NCI-H524 treated with DMSO at 0.1 percent for 48 hours (cell line): ENCODE results near the gene CCNYL1.
"Not testable (repeated sequence)": the region's sequence is repeated elsewhere in the genome, so short reads cannot be mapped to it uniquely, and the experiment has no call there.

Source experiments
- DNase-seq: peaks from one replicate; lab custom pipeline; 2025; lab: John Stamatoyannopoulos, UW

The CCNYL1 gene

DNA sequence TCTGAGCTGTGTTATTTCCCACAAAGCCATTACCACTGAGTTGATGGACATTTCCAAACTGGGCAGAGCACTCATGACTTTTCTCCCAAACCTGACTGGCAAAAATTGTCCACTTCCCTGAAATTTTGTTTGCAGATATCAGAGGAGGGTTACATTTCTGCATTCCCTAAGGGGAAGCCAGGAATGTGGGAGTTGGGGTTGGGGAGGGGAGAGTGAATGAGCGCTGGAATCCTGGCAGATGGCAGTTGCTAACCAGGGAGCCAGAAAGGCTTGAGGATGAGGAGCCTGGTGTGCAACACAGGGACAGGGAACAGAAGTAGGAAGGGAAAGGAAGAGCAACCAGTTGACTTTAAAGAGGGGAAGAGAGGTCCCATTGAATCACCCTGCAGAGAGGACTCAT is 14.0 kb upstream of the CCNYL1 start:
- no peak for DNase-seq

DNA sequence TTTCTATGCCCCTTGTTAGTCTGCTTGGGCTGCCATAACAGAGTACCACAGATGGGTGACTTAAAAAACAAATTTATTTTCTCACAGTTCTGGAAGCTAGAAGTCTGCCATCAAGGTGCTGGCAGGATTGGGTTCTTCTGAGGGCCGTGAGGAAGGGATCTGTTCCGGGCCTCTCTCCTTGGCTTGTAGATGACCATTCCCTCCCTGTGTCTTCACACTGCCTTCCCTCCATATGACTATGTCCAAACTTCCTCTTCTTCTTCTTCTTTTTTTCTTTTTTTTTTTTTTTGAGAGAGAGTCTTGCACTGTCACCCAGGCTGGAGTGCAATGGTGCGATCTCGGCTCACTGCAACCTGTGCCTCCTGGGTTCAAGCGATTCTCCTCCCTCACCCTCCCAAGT is 13.1 kb upstream of the CCNYL1 start:
- no peak for DNase-seq

- no peak for DNase-seq
Measured at GRCh38 chr2:207704078-207704477, 7.4 kb upstream of the CCNYL1 start.

- DNase-seq, result no peak
Measured at GRCh38 chr2:207704671-207705070, 6.8 kb upstream of the CCNYL1 start.

DNA sequence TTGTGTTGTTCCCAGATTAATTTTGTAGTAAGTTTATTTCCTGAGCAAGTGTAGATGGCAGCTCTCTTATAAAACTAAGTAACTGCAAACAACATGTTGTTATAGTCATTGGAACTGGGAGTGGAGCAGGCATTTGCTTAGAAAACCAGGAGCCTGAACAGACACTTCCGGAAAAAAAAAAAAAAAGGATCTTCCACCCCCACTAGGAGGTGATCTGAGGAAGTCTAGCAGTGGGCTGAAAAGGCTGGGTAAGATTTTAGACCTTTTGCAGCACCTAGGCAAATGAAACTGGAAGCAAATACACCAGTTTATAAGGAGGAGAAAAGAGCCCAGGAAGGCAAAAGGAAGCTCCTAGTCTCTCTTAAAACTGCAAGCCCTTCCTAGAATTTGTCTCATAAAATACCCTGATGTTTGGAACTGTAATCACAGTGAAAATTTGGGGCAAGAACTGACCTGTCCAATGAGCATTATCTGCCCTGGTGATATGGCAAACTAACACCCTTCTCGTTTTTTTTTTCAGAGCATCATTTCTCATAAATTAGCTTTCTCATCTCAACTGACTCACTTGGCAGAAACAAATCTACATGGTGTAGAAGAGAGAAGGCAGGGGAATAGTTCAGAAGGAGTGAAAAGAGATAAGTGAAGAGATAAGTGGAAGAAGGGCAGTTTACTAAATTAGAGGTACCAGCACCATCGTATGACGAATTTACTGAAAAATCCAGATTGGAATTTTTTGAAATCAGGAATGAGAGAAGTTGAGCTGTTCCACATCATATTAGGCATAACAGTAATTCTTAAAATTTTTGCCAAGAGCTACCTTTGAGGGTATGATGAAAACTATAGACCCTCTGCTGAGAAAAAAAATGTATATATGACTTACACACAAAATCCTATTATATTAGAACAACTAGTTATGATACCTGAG is 4.2 kb upstream of the CCNYL1 start:
- DNase-seq, result no peak

- DNase-seq, result no peak
Measured at GRCh38 chr2:207711750-207712530, 500 bp downstream of the CCNYL1 start.

- no peak for DNase-seq
Measured at GRCh38 chr2:207716056-207716455, 4.6 kb downstream of the CCNYL1 start.

GRCh38 chr2:207718521-207718920 is 7.1 kb downstream of the CCNYL1 start:
- no peak for DNase-seq

GRCh38 chr2:207719008-207719407 is 7.6 kb downstream of the CCNYL1 start:
- DNase-seq, result no peak

DNA sequence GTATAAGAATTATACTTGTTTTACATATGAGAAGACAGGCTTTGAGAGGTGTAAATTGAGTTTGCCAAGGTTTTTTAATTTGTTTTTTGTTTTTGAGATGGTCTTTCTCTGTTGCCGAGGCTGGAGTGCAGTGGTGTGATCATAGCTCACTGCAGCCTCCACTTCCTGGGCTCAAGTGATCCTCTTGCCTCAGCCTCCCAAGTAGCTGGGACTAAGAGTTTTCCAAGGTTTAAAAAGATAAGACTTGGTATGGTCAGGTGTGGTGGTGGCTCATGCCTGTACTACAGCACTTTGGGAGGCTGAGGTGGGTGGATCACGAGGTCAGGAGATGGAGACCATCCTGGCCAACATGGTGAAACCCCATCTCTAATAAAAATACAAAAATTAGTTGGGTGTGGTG is 8.2 kb downstream of the CCNYL1 start:
- DNase-seq, result not testable (repeated sequence)

DNA sequence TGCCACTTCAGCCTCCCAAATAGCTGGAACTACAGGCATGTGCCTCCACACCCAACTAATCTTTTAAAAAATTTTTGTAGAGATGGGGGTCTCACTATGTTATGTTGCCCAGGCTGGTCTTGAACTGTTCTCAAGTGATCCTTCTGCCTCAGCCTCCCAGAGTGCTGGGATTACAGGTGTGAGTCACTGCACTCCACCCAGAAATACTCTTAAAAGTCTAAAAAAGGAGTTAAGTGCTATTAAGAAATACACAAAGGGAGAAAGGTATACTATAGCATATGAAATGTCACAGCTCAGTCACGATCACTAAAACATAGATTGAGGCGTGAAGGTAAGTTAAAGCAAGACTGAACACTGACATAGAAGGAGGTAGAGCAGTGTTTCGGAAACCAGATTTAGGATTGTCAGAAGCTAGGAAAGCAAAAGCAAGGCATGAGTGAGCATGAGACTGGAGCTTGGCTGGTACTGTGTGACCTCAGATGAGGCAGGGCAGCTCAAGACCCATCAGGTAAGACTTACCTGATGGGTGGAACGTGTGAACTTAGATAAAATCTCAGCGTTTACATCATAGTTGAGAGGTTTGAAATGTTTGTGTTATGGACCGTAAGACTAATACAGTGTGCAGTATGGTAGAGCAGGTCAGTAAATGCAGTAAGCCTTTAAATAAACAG is 9.2 kb downstream of the CCNYL1 start:
- no peak for DNase-seq

- no peak for DNase-seq
Measured at GRCh38 chr2:207722773-207723424, 11.5 kb downstream of the CCNYL1 start.

DNA sequence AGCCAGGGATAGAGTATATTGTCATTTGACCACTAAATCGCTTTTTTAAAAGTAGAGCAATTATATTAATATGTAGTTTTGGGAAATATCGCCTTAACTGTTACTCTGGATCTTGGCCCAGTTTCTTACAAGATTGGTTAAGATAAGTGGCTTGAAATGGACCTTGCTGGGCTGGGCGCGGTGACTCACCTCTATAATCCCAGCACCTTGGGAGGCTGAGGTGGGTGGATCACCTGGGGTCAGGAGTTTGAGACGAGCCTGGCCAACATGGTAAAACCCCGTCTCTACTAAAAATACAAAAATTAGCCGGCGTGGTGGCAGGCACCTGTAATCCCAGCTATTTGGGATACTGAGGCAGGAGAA is 12.0 kb downstream of the CCNYL1 start:
- not testable (repeated sequence) for DNase-seq

DNA sequence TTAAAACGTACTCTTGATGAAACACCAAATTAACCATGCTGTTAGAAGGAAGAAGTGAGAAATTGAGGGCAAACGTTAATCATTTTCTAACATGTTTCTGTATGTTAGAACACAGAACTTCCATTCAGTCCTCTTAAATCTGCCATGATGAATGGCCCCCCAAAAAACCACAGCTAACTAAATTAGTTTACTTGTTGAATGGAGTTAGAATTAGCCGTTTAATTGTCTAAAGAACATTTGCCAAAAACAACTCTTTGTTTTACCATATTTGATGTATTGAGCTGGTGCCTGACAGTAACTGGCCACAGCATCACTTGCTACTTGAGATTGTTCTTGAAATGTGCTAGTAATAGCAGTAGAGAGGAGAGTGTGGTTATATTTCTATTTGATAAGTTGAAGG is 12.7 kb downstream of the CCNYL1 start:
- no peak for DNase-seq

DNA sequence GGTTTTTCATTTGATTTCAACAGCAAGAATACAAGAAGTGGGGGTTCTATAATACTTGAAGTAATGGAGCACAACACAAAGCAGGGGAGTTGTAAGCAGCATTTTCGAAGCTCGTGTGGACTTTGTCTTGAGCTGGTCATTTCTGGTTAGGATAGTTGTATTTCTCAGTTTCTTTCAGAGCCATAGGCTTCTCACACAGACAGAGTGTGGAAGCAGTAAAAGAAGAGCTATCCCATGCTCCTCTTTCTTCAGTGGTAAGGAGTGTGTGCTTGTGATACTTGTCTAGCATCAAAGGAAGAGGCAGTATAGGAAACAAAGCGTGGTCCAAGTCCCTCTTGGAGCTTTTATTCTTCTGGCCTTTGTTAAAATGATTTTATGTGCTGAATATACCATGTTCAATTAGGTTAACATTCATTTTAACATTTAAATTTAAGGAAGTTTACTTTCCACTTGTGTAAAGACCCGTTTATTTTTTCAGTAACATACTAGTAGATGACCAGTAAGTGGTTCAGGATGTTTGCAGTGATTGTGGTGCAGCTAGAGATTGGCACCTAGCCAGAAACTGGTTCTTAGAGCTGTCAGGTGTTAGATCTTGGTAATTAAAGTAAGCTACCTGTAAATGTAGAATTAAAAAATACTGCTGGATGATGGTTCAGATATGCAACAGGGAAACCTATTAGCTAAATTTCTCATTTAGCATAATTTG is 14.6 kb downstream of the CCNYL1 start:
- no peak for DNase-seq

DNA sequence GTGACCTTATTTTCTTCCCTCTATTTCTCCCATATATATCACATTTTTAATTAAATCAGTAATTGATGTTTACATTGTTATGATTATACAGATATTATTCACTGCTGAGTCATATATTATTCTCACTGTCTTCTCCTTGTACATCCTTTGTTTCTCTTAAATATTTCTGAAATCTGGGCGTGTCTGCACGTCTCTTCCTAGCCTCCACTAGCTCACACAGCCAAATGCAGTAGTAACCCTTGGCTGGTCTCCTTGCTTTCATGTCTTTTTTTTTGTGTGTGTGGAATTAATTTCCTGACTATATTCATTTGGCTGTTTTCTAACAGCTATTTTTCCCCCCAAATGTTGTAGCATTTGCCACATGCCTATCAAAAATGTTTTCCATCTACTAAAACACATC is 15.8 kb downstream of the CCNYL1 start:
- DNase-seq, result no peak

GRCh38 chr2:207729465-207729998 is 18.1 kb downstream of the CCNYL1 start:
- no peak for DNase-seq

- no peak for DNase-seq
Measured at GRCh38 chr2:207731138-207731537, 19.7 kb downstream of the CCNYL1 start.

DNA sequence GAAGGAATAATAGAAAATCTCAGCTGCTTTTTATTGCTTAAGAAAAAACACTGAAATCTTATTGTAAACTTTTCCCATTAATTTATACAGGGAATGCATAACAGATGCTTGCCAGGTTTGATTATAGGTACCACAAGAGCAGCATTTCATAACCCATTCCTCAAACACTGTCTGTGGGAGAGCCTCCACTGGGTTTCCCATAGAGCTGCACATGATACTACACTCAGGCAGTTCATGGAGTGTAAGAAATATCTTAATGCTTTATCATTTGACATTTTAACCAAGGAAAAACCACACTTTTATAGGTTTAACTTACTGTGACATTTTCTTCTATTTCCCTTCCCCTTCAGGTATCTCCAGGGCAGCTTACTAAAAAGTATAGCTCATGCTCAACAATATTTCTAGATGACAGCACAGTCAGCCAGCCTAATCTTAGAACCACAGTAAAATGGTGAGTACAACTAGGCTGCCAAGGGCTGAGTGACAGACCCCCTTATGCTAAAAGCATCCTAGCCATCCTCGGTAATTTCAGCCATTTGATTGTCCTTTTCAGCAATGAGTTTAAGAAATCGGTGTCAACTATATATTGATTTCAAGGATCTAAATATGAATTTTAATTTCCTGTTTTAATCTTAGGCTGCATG is 22.3 kb downstream of the CCNYL1 start:
- no peak for DNase-seq

GRCh38 chr2:207734264-207734635 is 22.8 kb downstream of the CCNYL1 start:
- no peak for DNase-seq
